GM19463 (cell line): ENCODE measurements around the gene CEP350.

Experiments used
- ATAC-seq: cut with Tn5 transposase; IDR thresholded peaks from one replicate; pipeline ENCODE4 v1.9.1; 2021; ENCODE audit warnings: mild to moderate bottlenecking, moderate library complexity; ENCODE audit not compliant: unreplicated experiment

Gene CEP350, protein sequence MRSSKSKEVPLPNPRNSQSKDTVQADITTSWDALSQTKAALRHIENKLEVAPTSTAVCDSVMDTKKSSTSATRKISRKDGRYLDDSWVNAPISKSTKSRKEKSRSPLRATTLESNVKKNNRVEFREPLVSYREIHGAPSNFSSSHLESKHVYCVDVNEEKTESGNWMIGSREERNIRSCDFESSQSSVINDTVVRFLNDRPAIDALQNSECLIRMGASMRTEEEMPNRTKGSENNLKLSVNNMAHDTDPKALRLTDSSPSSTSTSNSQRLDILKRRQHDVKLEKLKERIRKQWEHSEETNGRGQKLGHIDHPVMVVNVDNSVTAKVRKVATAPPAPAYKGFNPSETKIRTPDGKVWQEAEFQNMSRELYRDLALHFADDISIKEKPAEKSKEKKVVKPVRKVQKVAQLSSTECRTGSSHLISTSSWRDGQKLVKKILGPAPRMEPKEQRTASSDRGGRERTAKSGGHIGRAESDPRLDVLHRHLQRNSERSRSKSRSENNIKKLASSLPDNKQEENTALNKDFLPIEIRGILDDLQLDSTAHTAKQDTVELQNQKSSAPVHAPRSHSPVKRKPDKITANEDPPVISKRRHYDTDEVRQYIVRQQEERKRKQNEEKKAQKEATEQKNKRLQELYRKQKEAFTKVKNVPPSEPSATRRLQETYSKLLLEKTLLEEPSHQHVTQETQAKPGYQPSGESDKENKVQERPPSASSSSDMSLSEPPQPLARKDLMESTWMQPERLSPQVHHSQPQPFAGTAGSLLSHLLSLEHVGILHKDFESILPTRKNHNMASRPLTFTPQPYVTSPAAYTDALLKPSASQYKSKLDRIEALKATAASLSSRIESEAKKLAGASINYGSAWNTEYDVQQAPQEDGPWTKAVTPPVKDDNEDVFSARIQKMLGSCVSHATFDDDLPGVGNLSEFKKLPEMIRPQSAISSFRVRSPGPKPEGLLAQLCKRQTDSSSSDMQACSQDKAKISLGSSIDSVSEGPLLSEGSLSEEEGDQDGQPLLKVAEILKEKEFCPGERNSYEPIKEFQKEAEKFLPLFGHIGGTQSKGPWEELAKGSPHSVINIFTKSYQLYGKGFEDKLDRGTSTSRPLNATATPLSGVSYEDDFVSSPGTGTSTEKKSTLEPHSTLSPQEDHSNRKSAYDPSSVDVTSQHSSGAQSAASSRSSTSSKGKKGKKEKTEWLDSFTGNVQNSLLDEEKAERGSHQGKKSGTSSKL (N-terminal part only)

DNA sequence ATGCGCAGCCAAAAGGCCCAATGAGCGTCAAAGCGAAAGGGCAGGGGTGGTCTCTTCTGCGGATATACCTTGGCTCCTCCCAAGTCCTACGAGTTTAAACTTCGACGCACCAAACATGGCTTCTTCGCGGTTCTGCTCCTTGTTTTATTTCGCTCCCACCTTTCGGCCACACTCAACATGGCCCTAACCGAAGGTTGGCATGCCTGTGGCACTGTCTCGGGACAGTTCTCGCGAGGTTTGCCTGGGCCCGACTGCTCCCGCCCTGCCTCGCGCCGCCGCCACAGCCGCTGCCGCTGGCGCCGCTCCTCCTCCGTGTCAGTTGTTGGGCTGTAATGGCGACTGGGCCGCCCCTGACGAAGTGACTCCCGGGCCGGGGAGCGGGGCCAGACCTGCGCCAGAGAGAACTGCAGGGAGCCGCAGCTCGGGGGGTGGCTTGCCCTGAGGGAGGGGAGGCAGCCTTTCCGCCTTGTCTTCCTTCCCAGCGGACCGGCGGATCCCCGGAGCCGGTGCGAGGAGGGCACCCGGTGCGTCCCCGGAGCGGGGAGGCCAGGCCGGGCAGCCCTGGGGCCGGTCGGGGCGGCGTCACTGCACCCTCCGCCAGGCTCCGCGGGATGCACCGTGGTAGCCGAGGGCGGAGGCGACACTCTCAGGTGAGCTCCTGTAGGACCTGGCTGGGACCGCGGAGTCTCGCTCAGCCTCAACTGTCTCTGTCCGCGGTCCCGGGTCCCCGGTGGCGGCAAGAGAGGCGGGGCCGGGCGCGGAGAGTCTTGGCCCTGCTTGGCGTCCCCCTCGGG, at the start of gene CEP350:
Gene CEP350, plus strand, starts transcription at position 318 of the 794 bp plus-strand sequence. CDS start 31,372 bp downstream, outside the sequence.
- peak; percentile 93 for ATAC-seq

DNA sequence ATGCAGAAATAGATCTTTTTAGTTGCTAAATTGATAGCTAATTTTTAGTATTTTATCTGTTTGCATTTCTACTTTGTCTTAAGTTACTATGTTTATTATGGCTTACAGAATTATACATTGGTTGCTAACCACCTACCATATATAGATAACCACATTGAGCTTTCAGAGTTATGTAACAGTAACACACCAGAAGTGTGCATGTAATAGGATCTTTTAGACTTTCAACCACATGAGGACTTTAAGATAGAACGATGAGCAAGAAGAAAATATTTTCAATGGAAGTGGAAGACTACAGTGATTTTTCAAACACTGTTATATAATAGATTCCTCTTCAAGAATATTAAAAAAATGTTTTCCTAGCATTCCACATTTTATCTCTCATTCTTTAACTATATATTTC, 43.7 kb upstream of the CEP350 start:
- ATAC-seq = no peak

DNA sequence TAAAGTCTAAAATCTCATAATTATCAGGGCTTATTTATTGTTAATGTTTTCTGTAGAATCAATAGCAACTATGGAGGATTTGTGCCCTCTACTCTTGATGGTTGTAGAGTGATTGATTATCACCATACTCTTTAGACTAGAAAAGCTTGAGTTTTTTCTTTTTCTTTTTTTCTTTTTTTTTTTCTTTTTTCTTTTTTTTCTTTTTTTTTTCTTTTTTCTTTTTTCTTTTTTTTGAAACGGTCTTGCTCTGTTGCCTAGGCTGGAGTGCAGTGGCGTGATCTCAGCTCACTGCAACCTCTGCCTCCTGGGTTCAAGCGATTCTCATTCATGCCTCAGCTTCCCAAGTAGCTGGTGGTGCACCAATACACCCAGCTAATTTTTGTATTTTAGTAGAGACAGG, 42.8 kb upstream of the CEP350 start:
- no peak for ATAC-seq

DNA sequence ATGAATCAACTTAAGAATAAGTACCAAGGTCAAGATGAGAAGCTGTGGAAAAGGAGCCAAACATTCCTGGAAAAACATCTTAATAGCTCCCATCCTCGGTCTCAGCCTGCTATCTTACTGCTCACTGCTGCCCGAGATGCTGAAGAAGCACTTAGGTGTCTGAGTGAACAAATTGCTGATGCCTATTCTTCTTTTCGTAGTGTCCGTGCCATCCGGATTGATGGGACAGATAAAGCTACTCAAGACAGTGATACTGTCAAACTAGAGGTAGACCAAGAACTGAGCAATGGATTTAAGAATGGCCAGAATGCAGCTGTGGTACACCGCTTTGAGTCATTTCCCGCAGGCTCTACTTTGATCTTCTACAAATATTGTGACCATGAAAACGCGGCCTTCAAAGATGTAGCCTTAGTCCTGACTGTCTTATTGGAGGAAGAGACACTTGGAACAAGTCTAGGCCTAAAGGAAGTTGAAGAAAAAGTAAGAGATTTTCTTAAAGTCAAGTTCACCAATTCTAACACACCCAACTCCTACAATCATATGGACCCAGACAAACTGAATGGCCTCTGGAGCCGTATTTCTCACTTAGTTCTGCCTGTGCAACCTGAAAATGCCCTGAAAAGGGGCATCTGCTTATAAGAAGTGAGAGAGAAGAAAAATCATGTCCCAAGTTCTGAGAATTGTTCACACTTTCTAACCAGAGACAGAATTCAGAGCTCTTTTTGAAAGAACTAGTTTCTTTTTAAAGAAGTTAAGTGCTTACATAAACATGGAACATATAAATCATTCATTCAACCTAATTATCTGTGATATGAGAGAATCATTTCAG, 36.8 kb upstream of the CEP350 start:
- no peak for ATAC-seq

DNA sequence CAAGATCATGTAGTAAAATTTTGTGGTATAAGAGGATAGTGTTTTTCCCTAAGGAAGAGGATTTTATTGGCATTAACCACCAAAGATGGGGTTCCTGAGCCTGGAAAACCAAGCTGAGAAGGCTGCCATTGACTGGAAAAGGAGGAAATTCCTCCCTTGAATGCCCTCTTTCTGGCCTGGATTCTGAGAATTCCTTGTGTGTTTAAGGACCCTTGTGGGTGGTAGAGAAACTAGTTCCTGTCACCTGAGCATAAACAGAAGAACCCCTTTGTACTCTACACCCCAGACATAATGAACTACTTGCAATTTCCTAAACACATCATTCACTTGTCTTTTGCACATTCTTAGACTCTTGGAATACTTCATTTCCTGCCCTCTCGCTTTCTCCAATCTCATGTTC, 33.1 kb upstream of the CEP350 start:
- no peak for ATAC-seq

DNA sequence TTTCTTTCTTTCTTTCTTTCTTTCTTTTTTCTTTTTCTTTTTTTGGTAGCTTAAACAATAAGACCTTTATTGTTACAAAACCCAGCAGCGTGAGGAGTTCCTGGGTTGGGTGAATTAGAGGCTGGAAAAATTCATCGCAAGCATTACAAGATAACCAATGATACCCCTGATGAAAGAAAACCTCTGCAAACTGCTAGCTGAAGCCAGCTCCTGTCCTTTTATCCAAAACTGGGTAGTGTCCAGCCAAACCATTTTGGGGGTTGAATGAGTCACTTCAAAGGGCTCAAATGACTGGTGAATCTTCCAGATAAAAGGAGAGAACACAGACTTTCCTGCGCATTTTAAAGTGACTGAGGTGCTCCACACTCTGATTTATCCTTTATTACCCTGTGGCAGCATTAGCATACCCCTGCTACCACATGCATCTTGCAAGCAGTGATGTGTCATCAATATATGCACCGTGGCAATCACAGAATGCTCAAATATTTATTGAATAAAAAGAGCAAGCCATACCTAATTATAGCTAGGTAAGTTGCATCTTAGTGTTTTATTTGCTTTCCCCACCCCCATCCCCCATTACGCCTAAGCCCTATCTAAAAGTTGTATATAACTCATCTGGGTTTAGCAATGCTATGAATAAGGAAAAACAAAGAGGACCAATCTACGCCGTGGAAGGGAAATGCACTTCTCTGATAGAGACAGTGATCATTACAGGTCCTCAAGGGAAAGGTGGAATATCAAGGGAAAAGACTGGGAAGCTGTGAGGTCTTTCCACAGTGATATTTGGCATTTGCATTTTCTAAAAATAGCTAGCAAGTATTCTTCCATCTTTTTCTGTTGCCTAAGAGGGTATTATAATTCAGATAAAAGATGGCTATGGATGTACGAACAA, 32.4 kb upstream of the CEP350 start:
- ATAC-seq = no peak

DNA sequence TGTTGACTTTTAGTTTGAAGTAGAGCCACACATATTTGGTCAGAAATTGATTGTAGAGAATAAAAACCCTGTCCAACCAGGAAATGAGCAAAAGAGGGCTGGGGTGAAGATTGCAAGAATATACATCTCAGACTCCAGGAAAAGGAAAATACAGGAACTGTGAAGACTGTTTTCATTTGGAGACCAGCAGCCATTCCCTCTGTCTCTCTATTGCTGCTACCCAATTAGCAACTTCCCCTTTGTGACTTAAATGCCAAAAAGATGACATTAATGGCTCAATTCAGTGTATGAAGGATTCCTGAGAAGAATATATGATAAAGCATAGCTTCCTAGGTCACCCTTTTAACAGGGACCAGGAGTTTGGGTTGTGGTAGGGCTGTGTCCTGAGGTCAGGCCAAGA, 31.6 kb upstream of the CEP350 start:
- ATAC-seq = no peak

DNA sequence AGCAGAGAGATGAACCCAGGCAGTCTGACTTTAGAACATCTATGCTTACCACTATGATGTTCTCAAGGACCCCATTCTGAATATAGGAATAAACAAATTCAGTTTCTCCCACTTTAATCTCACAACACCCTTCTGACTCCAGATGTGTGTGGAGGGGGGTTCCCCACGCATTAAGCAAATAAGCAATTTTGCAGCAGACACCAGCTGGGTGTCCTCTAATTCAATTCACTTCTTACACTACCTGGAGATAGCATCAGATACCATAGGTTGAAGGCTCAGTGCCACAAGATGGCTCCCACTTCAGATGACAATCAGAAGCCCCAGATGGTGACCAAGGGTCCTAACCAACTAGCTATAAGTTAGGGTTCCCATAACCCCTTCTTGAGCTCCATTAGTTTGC, 30.3 kb upstream of the CEP350 start:
- ATAC-seq = no peak

DNA sequence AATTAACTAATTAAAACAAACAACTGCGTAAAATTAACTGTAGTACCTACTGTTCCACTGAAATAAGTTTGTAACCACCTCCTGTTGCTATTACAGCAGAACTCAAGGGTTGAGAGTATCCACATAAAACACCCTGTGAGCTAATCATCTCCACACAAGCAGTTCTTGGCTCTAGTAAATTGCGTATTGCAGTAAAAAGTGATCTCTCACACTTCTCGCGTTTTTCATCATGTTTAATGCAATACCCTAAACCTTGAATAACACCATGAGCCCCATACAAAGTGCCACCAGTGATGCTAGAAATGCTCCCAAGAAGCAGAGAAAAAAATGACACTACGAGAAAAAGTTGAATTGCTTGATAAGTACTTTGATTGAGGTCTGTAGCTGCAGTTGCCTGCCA, 29.3 kb upstream of the CEP350 start:
- ATAC-seq = no peak

DNA sequence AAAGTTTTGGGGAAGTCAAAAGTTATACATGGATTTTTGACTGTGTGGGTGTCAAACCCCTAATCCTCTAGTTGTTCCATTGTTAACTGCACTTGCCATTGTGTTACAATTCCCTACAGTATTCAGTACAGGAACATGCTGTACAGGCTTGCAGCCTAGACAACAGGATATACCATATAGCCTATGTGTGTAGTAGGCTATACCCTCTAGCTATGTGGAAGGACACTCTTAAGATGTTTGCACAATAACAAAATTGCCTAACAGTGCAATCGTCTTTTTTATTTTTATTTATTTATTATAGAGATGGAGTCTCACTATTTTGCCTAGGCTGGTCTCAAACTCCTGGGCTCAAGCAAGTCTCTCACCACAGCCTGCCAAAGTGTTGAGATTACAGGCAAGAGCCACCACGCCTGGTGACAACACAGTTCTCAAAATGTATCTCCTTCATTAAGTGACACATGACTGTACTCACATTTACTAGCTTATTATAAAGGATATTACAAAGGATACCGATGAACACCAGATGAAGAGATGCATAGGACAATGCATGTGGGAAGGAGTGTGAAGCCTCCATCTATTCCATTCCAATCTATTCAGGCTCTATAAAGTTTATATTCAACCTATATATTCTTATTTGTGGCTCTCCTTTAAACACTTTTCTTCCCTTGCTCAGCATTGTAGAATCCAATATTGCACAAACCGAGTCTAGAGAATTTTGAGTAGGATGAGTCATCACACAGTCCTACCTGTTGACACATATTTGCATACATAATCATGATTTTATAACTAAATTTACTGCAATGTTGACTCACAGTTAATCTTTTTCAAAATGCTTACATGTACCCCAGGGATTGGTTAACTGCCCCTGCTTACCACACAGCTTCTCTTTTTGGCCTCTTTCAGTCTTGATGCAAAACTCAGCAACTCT, 28.4 kb upstream of the CEP350 start:
- ATAC-seq = no peak

DNA sequence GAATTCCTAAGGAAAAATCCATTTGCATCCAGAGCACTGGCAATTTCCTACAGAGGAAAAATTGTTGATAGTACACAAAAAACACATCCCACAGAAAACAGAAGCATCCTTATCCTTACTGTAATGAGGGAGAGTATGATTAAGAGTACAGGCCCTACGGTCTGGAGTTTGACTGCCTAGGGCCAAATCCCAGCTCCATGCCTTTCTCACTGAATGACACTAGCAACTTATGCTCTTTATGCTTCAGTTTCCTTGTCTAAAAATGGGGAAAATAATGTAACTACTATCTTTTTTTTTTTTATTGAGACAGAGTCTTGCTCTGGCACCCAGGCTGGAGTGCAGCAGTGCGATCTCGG, 27.8 kb upstream of the CEP350 start:
- ATAC-seq = no peak

DNA sequence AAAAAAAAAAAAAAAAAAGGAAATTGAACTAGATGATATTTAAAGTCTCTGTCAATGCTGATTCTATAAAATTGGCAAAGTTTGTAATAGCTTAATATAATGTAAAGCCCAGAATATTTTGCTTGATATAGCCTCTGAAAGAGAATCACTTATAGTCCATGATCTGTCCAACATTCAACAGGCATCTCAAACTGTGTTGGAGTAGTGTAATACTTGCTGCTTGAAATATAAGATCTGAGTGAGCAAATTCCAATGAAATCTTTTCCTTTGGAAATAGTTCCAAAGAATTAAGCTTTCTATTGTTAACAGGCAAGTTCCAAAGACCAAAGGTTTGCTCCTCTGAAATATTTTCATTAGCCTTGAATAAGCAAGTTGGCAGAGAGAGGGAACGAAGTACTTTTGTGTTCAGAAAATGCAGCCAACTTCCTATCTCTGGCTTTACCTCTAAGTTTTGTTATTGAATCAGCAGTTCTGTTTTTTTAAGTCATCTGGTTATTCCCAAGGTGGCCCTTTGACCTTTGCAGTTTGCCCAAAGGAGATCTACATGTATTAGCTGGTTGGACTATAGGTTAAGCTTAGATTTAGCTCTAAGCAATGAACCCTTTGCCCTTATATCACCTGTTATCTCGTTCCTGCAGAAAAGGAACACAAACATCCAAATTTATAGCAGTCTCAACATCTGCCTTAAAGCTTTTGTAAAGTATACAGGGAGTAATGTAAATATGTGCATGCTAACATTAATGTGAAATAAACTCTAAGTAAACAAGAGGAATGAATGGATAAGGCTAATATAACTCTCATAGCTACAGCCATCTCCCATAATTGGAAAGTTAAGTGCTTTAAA, 24.4 kb upstream of the CEP350 start:
- ATAC-seq = no peak

DNA sequence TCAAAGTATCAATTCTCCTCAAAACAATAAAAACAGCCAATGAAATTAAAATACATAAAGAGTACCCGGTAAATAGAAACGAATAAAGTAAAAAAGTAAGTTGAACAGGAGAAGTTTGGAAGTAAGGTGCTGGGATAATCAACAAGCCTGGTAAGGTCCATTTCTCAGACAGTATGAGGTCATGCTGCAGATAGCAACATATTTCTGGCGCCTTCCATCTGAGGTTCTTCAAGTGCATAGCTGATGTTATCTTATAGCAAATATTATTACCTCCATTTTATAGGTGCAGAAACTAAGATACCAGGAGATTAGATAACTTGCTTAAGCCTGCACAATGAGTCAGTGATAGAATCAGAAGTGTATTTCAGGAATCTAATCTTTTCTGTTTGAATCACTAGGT, 23.7 kb upstream of the CEP350 start:
- ATAC-seq = no peak

DNA sequence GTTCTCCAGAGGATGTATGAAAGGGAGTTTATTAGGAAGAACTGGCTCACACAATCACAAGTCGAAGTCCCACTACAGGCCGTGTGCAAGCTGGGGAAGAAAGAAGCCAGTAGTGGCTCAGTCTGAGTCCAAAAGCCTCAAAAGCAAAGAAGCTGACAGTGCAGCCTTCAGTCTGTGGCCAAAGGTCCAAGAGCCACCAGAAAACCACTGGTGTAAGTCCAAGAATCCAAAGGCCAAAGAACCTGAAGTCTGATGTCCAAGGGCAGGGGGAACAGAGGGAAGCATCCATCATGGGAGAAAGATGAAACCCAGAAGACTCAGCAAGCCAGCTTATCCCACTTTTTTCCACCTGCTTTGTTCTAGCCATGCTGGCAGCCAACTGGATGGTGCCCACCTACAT, 21.4 kb upstream of the CEP350 start:
- no peak for ATAC-seq

DNA sequence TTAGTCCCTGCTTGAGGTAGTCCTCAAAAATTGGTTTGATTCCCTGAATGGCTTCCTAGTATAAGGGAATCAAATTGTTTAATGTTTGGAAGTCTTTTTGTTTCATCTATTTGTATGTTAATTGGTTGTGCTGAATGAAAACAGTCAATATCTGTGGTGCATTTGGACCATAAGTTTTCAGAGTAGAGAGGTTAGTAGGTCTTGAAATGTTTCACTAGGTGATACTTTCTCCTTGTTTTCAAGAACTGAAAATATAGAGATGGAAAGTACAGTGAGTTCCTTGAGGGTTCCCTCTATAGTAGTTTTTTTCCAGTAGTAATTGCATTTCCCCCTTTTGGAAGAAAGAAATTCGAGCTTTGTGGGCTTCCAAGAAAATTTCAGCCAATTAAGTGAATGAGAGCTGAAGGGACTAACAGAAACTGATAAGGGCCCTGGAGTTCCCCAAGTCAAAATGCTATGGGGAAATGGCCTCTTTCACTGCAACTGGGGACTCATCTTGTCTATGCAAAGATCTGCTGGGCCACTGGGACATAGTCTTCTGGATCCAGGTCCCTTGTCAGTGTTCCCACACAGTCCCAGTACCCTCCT, 18.6 kb upstream of the CEP350 start:
- peak; percentile 54 for ATAC-seq

DNA sequence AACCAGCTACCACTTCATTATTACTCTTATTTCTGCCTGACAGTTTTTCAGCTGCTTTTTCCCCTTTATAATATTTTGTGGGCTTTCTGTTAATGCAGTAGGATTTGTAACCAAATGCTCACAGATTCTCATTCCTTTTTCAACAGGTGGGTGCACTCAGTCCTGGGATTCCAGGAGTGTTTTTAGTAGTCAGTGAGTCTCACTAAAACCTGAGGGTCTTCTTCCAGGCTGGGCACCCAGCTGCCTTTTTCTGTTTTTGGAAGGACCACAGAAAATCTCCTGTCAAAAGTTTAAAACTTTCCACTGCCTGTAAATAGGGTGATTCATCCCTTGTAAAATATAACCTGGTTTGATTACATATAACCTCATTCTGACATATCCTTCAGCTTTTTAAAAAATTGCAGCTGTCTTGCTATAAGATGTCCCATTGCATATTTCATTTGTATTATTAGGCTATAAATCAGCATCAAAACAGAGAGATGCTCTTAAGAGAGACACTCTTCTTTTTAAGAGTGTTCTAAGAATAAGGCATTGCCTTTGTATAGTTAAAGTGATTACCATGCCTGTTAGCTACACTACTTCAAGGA, 16.8 kb upstream of the CEP350 start:
- no peak for ATAC-seq
